ENCODE data around the gene AADACL4.

DNA sequence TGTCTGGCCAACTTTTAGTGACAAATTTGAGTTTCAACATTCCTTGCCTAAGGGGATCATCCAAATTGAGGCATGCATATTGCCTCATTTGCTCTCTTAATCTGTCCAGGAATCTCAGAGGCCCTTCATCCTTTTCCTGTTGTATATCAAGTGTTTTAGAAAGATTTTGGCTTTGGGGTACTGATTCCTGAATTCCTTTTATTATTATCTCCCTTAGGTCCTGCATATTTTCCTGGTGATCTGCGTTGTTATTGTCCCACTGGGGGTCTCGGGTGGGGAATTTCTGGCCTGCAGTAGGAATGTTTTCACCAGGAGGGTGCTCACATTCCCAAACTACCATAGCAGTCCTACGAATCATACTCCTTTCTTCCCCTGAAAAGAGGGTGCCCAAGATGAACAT, 67.7 kb downstream of the AADACL4 start:
- TF ChIP-seq, protein P1, sequence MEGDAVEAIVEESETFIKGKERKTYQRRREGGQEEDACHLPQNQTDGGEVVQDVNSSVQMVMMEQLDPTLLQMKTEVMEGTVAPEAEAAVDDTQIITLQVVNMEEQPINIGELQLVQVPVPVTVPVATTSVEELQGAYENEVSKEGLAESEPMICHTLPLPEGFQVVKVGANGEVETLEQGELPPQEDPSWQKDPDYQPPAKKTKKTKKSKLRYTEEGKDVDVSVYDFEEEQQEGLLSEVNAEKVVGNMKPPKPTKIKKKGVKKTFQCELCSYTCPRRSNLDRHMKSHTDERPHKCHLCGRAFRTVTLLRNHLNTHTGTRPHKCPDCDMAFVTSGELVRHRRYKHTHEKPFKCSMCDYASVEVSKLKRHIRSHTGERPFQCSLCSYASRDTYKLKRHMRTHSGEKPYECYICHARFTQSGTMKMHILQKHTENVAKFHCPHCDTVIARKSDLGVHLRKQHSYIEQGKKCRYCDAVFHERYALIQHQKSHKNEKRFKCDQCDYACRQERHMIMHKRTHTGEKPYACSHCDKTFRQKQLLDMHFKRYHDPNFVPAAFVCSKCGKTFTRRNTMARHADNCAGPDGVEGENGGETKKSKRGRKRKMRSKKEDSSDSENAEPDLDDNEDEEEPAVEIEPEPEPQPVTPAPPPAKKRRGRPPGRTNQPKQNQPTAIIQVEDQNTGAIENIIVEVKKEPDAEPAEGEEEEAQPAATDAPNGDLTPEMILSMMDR (IDR thresholded peaks at IDR 0.05 in 8 of 11, conservative IDR thresholded peaks at IDR 0.05 in 3 of 11) = no peak
- no peak for TF ChIP-seq POLR2AphosphoS5 (IDR thresholded peaks at IDR 0.05)

All from spleen (tissue), 7 donors.